Neural progenitor cell (in vitro differentiated cells): ENCODE data around the gene TRIO. TPM values are rescaled to one million over a fixed set of nuclear protein-coding genes. Genes with fewer than 3 reads are reported as not detected.

ENCODE experiments used
- DNase-seq: peaks from one replicate; pipeline ENCODE4 v3.0.0-alpha.2; 2016; ENCODE audit warnings: low spot score
- H2AFZ ChIP-seq: fragments of 200-600 bp; sonication (generic); replicated peaks from 2 replicates; pipeline ENCODE4 v1.6.1; 2016; ENCODE audit warnings: antibody characterized with exemption
- H3F3A ChIP-seq: fragments of 200-600 bp; sonication (generic); 2 replicates; pipeline ENCODE4 v1.6.1; 2016; ENCODE audit warnings: antibody characterized with exemption, low read depth
- H3K27ac ChIP-seq: fragments of 200-600 bp; sonication (generic); 2 replicates; pipeline ENCODE4 v1.5.1; 2016; ENCODE audit warnings: mild to moderate bottlenecking
- H3K27me3 ChIP-seq: fragments of 200-600 bp; sonication (generic); 2 replicates; pipeline ENCODE4 v1.6.1; 2016; ENCODE audit warnings: mild to moderate bottlenecking, moderate library complexity
- H3K36me3 ChIP-seq: fragments of 200-600 bp; sonication (generic); 2 replicates; pipeline ENCODE4 v1.5.1; 2016
- H3K4me1 ChIP-seq: fragments of 200-600 bp; sonication (generic); 2 replicates; pipeline ENCODE4 v1.6.1; 2016; ENCODE audit warnings: mixed run types
- H3K4me2 ChIP-seq: fragments of 200-600 bp; sonication (generic); 2 replicates; pipeline ENCODE4 v1.6.1; 2016
- H3K4me3 ChIP-seq: fragments of 200-600 bp; sonication (generic); 2 replicates; pipeline ENCODE4 v1.5.1; 2016
- H3K79me2 ChIP-seq: fragments of 200-600 bp; sonication (generic); 2 replicates; pipeline ENCODE4 v1.6.1; 2016; ENCODE audit warnings: low read depth
- H3K9ac ChIP-seq: fragments of 200-600 bp; sonication (generic); 2 replicates; pipeline ENCODE4 v1.6.1; 2016
- H3K9me3 ChIP-seq: fragments of 200-600 bp; sonication (generic); 2 replicates; pipeline ENCODE4 v1.5.1; 2016; ENCODE audit warnings: low read depth
- H4K20me1 ChIP-seq: fragments of 200-600 bp; sonication (generic); 2 replicates; pipeline ENCODE4 v1.6.1; 2016; ENCODE audit warnings: low read depth
- H3K27ac Mint-ChIP-seq: 3 replicates; pipeline ENCODE4 v1.8.0; 2021; ENCODE audit warnings: mixed read lengths
- H3K27me3 Mint-ChIP-seq: 2 replicates; pipeline ENCODE4 v1.8.0; 2022; ENCODE audit warnings: low read depth, mild to moderate bottlenecking, inconsistent platforms, moderate library complexity, mixed read lengths; ENCODE audit not compliant: insufficient read depth
- H3K36me3 Mint-ChIP-seq: 3 replicates; pipeline ENCODE4 v1.8.0; 2021; ENCODE audit warnings: mixed read lengths
- H3K4me1 Mint-ChIP-seq: 3 replicates; pipeline ENCODE4 v1.8.0; 2021; ENCODE audit warnings: mixed read lengths
- H3K4me3 Mint-ChIP-seq: 3 replicates; pipeline ENCODE4 v1.8.0; 2021; ENCODE audit warnings: mild to moderate bottlenecking, moderate library complexity, mixed read lengths
- H3K9me3 Mint-ChIP-seq: 3 replicates; pipeline ENCODE4 v1.8.0; 2020; ENCODE audit warnings: mixed read lengths
- CTCF ChIP-seq: fragments of 200-600 bp; sonication (generic); IDR thresholded peaks from 2 replicates; pipeline ENCODE4 v1.5.1; 2017; ENCODE audit warnings: antibody characterized with exemption, mild to moderate bottlenecking
- EZH2 ChIP-seq: fragments of 200-600 bp; sonication (generic); IDR thresholded peaks from 2 replicates; pipeline ENCODE4 v1.6.1; 2017; ENCODE audit warnings: antibody characterized with exemption, mild to moderate bottlenecking, moderate library complexity
- EZH2phosphoT487 ChIP-seq: fragments of 200-600 bp; sonication (generic); IDR thresholded peaks from 2 replicates; pipeline ENCODE4 v1.6.1; 2017; ENCODE audit warnings: antibody characterized with exemption
- total RNA-seq: library from RNA; depleted of rRNA; stranded (reverse); fragments of >200 nt; gene quantifications from 2 replicates; pipeline ENCODE4 v1.2.3, GENCODE V29; 2015; ENCODE audit warnings: low replicate concordance

TRIO gene
- total RNA-seq, 1 donor from 2014 or later = 84.7 TPM

GRCh38 chr5:14394365-14394764 is 251.2 kb downstream of the TRIO start:
- Histone ChIP-seq H3K9ac (no peak overlapping the region), H3K4me2 (no peak overlapping the region), H3K4me1 (no peaks in the 10 kb centered on the region), H3K27me3 (no peaks in the 10 kb centered on the region), H2AFZ (no peak overlapping the region), H3K27ac (no peak overlapping the region), H3K9me3 (no peaks in the 10 kb centered on the region), H3K4me3 (no peak overlapping the region), H3K36me3 (peaks cover 27% of the 10 kb centered on the region), H4K20me1 (no peaks in the 10 kb centered on the region), H3F3A (peaks cover 4% of the 10 kb centered on the region), H3K79me2 (no peaks in the 10 kb centered on the region)
- H3K4me1 Mint-ChIP-seq = peaks cover under 1% of the 10 kb centered on the region
- H3K27me3 Mint-ChIP-seq = no peaks in the 10 kb centered on the region
- H3K9me3 Mint-ChIP-seq = no peaks in the 10 kb centered on the region
- TF ChIP-seq EZH2phosphoT487 = no peak
- no peak for TF ChIP-seq EZH2
- TF ChIP-seq CTCF = no peak
- no peak for DNase-seq
- H3K4me3 Mint-ChIP-seq = no peak overlapping the region
- H3K36me3 Mint-ChIP-seq = peaks cover 38% of the 10 kb centered on the region
- H3K27ac Mint-ChIP-seq = no peak overlapping the region

DNA sequence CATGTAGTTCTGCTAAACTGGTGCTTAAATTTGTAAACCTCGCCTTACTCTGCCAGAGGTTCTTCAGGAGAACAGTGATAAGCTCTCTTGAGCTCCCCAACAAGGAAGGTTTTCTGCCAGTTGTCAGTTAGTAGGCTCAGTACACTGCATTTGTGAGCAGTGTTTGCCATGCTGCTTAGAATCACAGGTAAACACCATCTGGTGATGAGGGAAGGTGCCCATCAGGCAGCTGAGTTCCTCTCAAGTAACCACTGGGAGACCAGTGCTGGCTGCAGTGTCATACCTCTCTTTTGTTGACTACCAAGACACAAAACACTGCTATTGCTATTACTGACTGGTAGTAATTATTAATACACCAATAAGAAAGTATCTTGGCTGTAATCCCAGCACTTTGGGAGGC is 252.3 kb downstream of the TRIO start:
- H3K9me3 Mint-ChIP-seq = no peaks in the 10 kb centered on the region
- no peak overlapping the region for H3K27ac Mint-ChIP-seq
- Histone ChIP-seq H3K4me3 (no peak overlapping the region), H3K4me1 (no peaks in the 10 kb centered on the region), H3K27ac (no peak overlapping the region), H2AFZ (no peak overlapping the region), H3K27me3 (no peaks in the 10 kb centered on the region), H3K36me3 (peaks cover 27% of the 10 kb centered on the region), H3K9ac (no peak overlapping the region), H4K20me1 (no peaks in the 10 kb centered on the region), H3F3A (peaks cover 4% of the 10 kb centered on the region), H3K9me3 (no peaks in the 10 kb centered on the region), H3K4me2 (no peak overlapping the region), H3K79me2 (no peaks in the 10 kb centered on the region)
- H3K4me1 Mint-ChIP-seq = peaks cover 11% of the 10 kb centered on the region
- no peaks in the 10 kb centered on the region for H3K27me3 Mint-ChIP-seq
- no peak for DNase-seq
- peaks cover 35% of the 10 kb centered on the region for H3K36me3 Mint-ChIP-seq
- H3K4me3 Mint-ChIP-seq = no peak overlapping the region
- TF ChIP-seq EZH2 = no peak
- no peak for TF ChIP-seq CTCF
- no peak for TF ChIP-seq EZH2phosphoT487

DNA sequence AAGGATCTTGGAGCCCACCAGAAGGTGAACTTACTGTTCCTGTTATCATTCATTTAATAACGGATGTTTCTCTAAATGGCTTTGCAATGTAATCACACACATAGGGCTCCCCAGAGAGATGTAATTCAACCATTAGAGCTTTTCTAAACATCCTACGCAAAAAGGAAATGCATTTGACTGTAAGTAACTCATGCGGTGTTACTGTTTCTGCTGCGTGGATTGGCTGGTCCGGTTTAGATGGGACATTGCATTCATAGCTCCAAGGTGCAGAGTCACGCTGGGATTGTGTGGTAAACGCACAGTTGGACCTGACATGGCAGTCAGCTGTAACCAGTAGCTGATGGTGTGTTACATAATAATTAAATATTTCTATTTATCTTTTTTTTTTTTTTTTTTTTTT is 252.9 kb downstream of the TRIO start:
- H3K27me3 ChIP-seq = no peaks in the 10 kb centered on the region
- no peaks in the 10 kb centered on the region for H3K9me3 ChIP-seq
- Mint-ChIP-seq H3K4me3 (no peak overlapping the region), H3K27me3 (no peaks in the 10 kb centered on the region), H3K27ac (no peak overlapping the region), H3K9me3 (no peaks in the 10 kb centered on the region), H3K4me1 (peaks cover 17% of the 10 kb centered on the region), H3K36me3 (peaks cover 34% of the 10 kb centered on the region)
- no peak overlapping the region for H3K27ac ChIP-seq
- no peak overlapping the region for H2AFZ ChIP-seq
- H3K4me1 ChIP-seq = no peaks in the 10 kb centered on the region
- H3F3A ChIP-seq = peaks cover 4% of the 10 kb centered on the region
- H3K9ac ChIP-seq = no peak overlapping the region
- peaks cover 23% of the 10 kb centered on the region for H3K36me3 ChIP-seq
- H3K79me2 ChIP-seq = no peaks in the 10 kb centered on the region
- TF ChIP-seq EZH2phosphoT487 (no peak), EZH2 (no peak), CTCF (no peak)
- no peak overlapping the region for H3K4me2 ChIP-seq
- H4K20me1 ChIP-seq = no peaks in the 10 kb centered on the region
- DNase-seq = no peak
- no peak overlapping the region for H3K4me3 ChIP-seq
